CD8-positive, alpha-beta memory T cell (primary cell): Measurements from ENCODE around the gene RANBP6. TPM values are rescaled to one million over a fixed set of nuclear protein-coding genes. Genes with fewer than 3 reads are reported as not detected.

ENCODE experiments used
- CTCF ChIA-PET: fragments of 350-600 bp; sonication (Branson Sonifier 250); formaldehyde crosslinking; loops from one replicate; lab custom pipeline; 2021; ENCODE audit warnings: antibody characterized with exemption; lab: Charles Lee
- POLR2A ChIA-PET: fragments of 350-600 bp; sonication (Branson Sonifier 250); formaldehyde crosslinking; loops from one replicate; lab custom pipeline; 2021; ENCODE audit warnings: antibody characterized with exemption; lab: Charles Lee
- DNase-seq, 5 donors: peaks; one replicate each; pipeline versions ENCODE4 v3.0.0 to v3.0.0-alpha.2; 2020 to 2022; ENCODE audit warnings: mixed read lengths in 1 of 5
- H3K27ac ChIP-seq: one replicate; pipeline ENCODE4 v1.7.0; 2013; ENCODE audit warnings: low read depth, mild to moderate bottlenecking, low read length, moderate library complexity
- H3K27me3 ChIP-seq: 2 replicates; pipeline ENCODE4 v1.7.0; 2013; ENCODE audit warnings: low read length, mild to moderate bottlenecking; ENCODE audit not compliant: insufficient read depth, poor library complexity, severe bottlenecking
- H3K36me3 ChIP-seq: 2 replicates; pipeline ENCODE4 v1.7.0; 2013; ENCODE audit warnings: mild to moderate bottlenecking, low read length, moderate library complexity; ENCODE audit not compliant: insufficient read depth
- H3K4me1 ChIP-seq: 2 replicates; pipeline ENCODE4 v1.7.0; 2013; ENCODE audit warnings: mild to moderate bottlenecking, low read length, moderate library complexity; ENCODE audit not compliant: insufficient read depth
- H3K4me3 ChIP-seq: 2 replicates; pipeline ENCODE4 v1.7.0; 2013; ENCODE audit warnings: mild to moderate bottlenecking, low read length
- H3K9me3 ChIP-seq: 2 replicates; pipeline ENCODE4 v1.7.0; 2013; ENCODE audit warnings: mild to moderate bottlenecking, low read length
- H3K27ac Mint-ChIP-seq, 8 donors: one replicate each; pipeline ENCODE4 v1.8.0; 2020 to 2021; ENCODE audit warnings: mixed read lengths in 8 of 8, mild to moderate bottlenecking in 6 of 8, inconsistent platforms in 3 of 8, moderate library complexity in 3 of 8
- H3K27me3 Mint-ChIP-seq, 2 donors: one replicate each; pipeline ENCODE4 v1.8.0; 2020 to 2021; ENCODE audit warnings: mixed read lengths in 2 of 2, mild to moderate bottlenecking in 1 of 2, moderate library complexity in 1 of 2
- H3K36me3 Mint-ChIP-seq, 3 donors: one replicate each; pipeline ENCODE4 v1.8.0; 2020 to 2021; ENCODE audit warnings: mixed read lengths in 3 of 3, inconsistent platforms in 1 of 3, mild to moderate bottlenecking in 1 of 3
- H3K4me1 Mint-ChIP-seq, 3 donors: one replicate each; pipeline ENCODE4 v1.8.0; 2020 to 2021; ENCODE audit warnings: mixed read lengths in 3 of 3, inconsistent platforms in 1 of 3, mild to moderate bottlenecking in 1 of 3
- H3K4me3 Mint-ChIP-seq, 7 donors: one replicate each; pipeline ENCODE4 v1.8.0; 2020 to 2021; ENCODE audit warnings: mixed read lengths in 7 of 7, mild to moderate bottlenecking in 6 of 7, moderate library complexity in 4 of 7, inconsistent platforms in 2 of 7
- H3K9me3 Mint-ChIP-seq, 5 donors: one replicate each; pipeline ENCODE4 v1.8.0; 2020 to 2022; ENCODE audit warnings: mixed read lengths in 5 of 5, mild to moderate bottlenecking in 3 of 5, moderate library complexity in 2 of 5, inconsistent platforms in 1 of 5
- polyA plus RNA-seq: library from polyadenylated mRNA; unstranded; fragments of 300-500 nt; fragmentation: Illumina TruSeq; gene quantifications from one replicate; pipeline ENCODE4 v1.2.3, GENCODE V29; 2021
- total RNA-seq, 2 experiments: library from RNA; stranded (reverse); gene quantifications; one replicate each; pipeline ENCODE4 v1.2.3, GENCODE V29; 2021

RANBP6 gene
- total and polyA plus RNA-seq, 3 experiments from 2014 or later, result 17.5 to 21.0 (median 19.7) TPM

GRCh38 chr9:6006749-6007057 is 8.7 kb downstream of the RANBP6 start:
- peaks cover 1 to 29% (median 7%) of the 10 kb centered on the region in 3 donors for H3K36me3 Mint-ChIP-seq
- Histone ChIP-seq H3K4me3 (peak overlapping the region; percentile 88), H3K36me3 (no peaks in the 10 kb centered on the region), H3K27me3 (no peaks in the 10 kb centered on the region), H3K9me3 (no peaks in the 10 kb centered on the region), H3K27ac (peak overlapping the region; percentile 81), H3K4me1 (peaks cover 33% of the 10 kb centered on the region)
- peak overlapping the region; percentile 86 to 99 (median 96) for H3K27ac Mint-ChIP-seq
- H3K4me1 Mint-ChIP-seq, result peaks cover 44 to 72% (median 60%) of the 10 kb centered on the region in 3 donors
- no peak for DNase-seq
- ChIA-PET POLR2A (interaction anchor here (1.2 to 2.6 kb wide), 3 partner anchors 9 to 751 kb away, joined by 6 to 10 read pairs (median 9); partner anchors contain the start of genes KDM4C and RANBP6), CTCF (interaction anchor here (1.4 to 4.2 kb wide), 2 partner anchors 17 to 39 kb away, joined by 3 to 15 read pairs; no protein-coding TSS in a partner anchor)
- peaks cover 0 to 2% of the 10 kb centered on the region in 2 donors for H3K27me3 Mint-ChIP-seq
- H3K4me3 Mint-ChIP-seq, result peak overlapping the region; percentile 94 to 99 (median 97)
- peaks cover 0 to 1% (median 0%) of the 10 kb centered on the region in 5 donors for H3K9me3 Mint-ChIP-seq

GRCh38 chr9:6000955-6001354 is 14.5 kb downstream of the RANBP6 start:
- H3K27me3 Mint-ChIP-seq, result no peaks in the 10 kb centered on the region
- peak overlapping the region in 1 of 7 donors; percentile 5 for H3K4me3 Mint-ChIP-seq
- H3K4me1 Mint-ChIP-seq, result peaks cover 56 to 82% (median 70%) of the 10 kb centered on the region in 3 donors
- H3K36me3 Mint-ChIP-seq, result peaks cover 0 to 18% (median 6%) of the 10 kb centered on the region in 3 donors
- CTCF ChIA-PET, result interaction anchor here (1.6 kb wide), 1 partner anchor 11 kb away, joined by 5 read pairs; no protein-coding TSS in a partner anchor
- POLR2A ChIA-PET, result no interaction called here
- Histone ChIP-seq H3K36me3 (no peaks in the 10 kb centered on the region), H3K9me3 (no peaks in the 10 kb centered on the region), H3K4me1 (peaks cover 41% of the 10 kb centered on the region), H3K27me3 (no peaks in the 10 kb centered on the region), H3K27ac (no peak overlapping the region), H3K4me3 (no peak overlapping the region)
- no peak for DNase-seq
- H3K27ac Mint-ChIP-seq, result peak overlapping the region in 3 of 8 donors; percentile 13 to 47 (median 14)
- no peaks in the 10 kb centered on the region for H3K9me3 Mint-ChIP-seq

GRCh38 chr9:5999443-6000101 is 15.9 kb downstream of the RANBP6 start:
- H3K4me3 ChIP-seq, result no peak overlapping the region
- POLR2A ChIA-PET, result interaction anchor here (0.6 to 1.1 kb wide), 2 partner anchors 9 to 372 kb away, joined by 4 read pairs; a partner anchor contains a TSS
- H3K27ac ChIP-seq, result no peak overlapping the region
- H3K4me1 ChIP-seq, result peaks cover 35% of the 10 kb centered on the region
- no peaks in the 10 kb centered on the region for H3K9me3 ChIP-seq
- no peak for DNase-seq
- H3K9me3 Mint-ChIP-seq, result no peaks in the 10 kb centered on the region
- H3K27me3 ChIP-seq, result no peaks in the 10 kb centered on the region
- peak overlapping the region in 1 of 8 donors; percentile 25 for H3K27ac Mint-ChIP-seq
- peaks cover 0 to 15% (median 10%) of the 10 kb centered on the region in 3 donors for H3K36me3 Mint-ChIP-seq
- peaks cover 63 to 81% (median 77%) of the 10 kb centered on the region in 3 donors for H3K4me1 Mint-ChIP-seq
- no peak overlapping the region for H3K4me3 Mint-ChIP-seq
- H3K36me3 ChIP-seq, result no peaks in the 10 kb centered on the region
- CTCF ChIA-PET, result no interaction called here
- no peaks in the 10 kb centered on the region for H3K27me3 Mint-ChIP-seq

GRCh38 chr9:5994493-5994892 is 20.9 kb downstream of the RANBP6 start:
- no peak for DNase-seq
- H3K36me3 ChIP-seq, result no peaks in the 10 kb centered on the region
- peak overlapping the region in 3 of 8 donors; percentile 1 to 59 (median 41) for H3K27ac Mint-ChIP-seq
- H3K36me3 Mint-ChIP-seq, result peaks cover 0 to 11% (median 8%) of the 10 kb centered on the region in 3 donors
- POLR2A ChIA-PET, result no interaction called here
- H3K4me3 ChIP-seq, result no peak overlapping the region
- H3K27ac ChIP-seq, result no peak overlapping the region
- peaks cover 20% of the 10 kb centered on the region for H3K4me1 ChIP-seq
- no peaks in the 10 kb centered on the region for H3K27me3 Mint-ChIP-seq
- no peaks in the 10 kb centered on the region for H3K27me3 ChIP-seq
- no peaks in the 10 kb centered on the region for H3K9me3 Mint-ChIP-seq
- H3K4me1 Mint-ChIP-seq, result peaks cover 54 to 73% (median 70%) of the 10 kb centered on the region in 3 donors
- H3K9me3 ChIP-seq, result no peaks in the 10 kb centered on the region
- CTCF ChIA-PET, result interaction anchor here (0.8 kb wide), 1 partner anchor 108 kb away, joined by 3 read pairs; no protein-coding TSS in a partner anchor
- no peak overlapping the region for H3K4me3 Mint-ChIP-seq

- Mint-ChIP-seq H3K27me3 (no peaks in the 10 kb centered on the region), H3K36me3 (peaks cover 10 to 52% (median 24%) of the 10 kb centered on the region in 3 donors), H3K27ac (peak overlapping the region in 1 of 8 donors; percentile 66), H3K4me1 (peaks cover 22 to 48% (median 46%) of the 10 kb centered on the region in 3 donors), H3K4me3 (no peak overlapping the region), H3K9me3 (no peaks in the 10 kb centered on the region)
- H3K4me1 ChIP-seq, result no peaks in the 10 kb centered on the region
- H3K27me3 ChIP-seq, result no peaks in the 10 kb centered on the region
- H3K4me3 ChIP-seq, result no peak overlapping the region
- no peaks in the 10 kb centered on the region for H3K36me3 ChIP-seq
- no peak for DNase-seq
- H3K9me3 ChIP-seq, result no peaks in the 10 kb centered on the region
- ChIA-PET POLR2A (no interaction called here), CTCF (interaction anchor here (1.0 kb wide), 1 partner anchor 548 kb away, joined by 3 read pairs; no protein-coding TSS in a partner anchor)
- H3K27ac ChIP-seq, result no peak overlapping the region
Observed at GRCh38 chr9:5988265-5988664, 27.2 kb downstream of the RANBP6 start.

GRCh38 chr9:5983042-5983441 is 32.4 kb downstream of the RANBP6 start:
- peak overlapping the region in 1 of 8 donors; percentile 44 for H3K27ac Mint-ChIP-seq
- ChIA-PET CTCF (no interaction called here), POLR2A (no interaction called here)
- Histone ChIP-seq H3K36me3 (peaks cover 5% of the 10 kb centered on the region), H3K27ac (no peak overlapping the region), H3K4me1 (no peaks in the 10 kb centered on the region), H3K9me3 (no peaks in the 10 kb centered on the region), H3K4me3 (no peak overlapping the region), H3K27me3 (no peaks in the 10 kb centered on the region)
- H3K36me3 Mint-ChIP-seq, result peaks cover 7 to 73% (median 18%) of the 10 kb centered on the region in 3 donors
- H3K9me3 Mint-ChIP-seq, result no peaks in the 10 kb centered on the region
- H3K4me1 Mint-ChIP-seq, result peaks cover 20 to 42% (median 37%) of the 10 kb centered on the region in 3 donors
- no peak for DNase-seq
- no peaks in the 10 kb centered on the region for H3K27me3 Mint-ChIP-seq
- H3K4me3 Mint-ChIP-seq, result no peak overlapping the region

- H3K9me3 Mint-ChIP-seq, result no peaks in the 10 kb centered on the region
Observed at GRCh38 chr9:5982317-5982716, 33.1 kb downstream of the RANBP6 start.

GRCh38 chr9:5978523-5978922 is 36.9 kb downstream of the RANBP6 start:
- H3K36me3 Mint-ChIP-seq, result peaks cover 15 to 68% (median 15%) of the 10 kb centered on the region in 3 donors
- Histone ChIP-seq H3K27me3 (no peaks in the 10 kb centered on the region), H3K36me3 (peaks cover 5% of the 10 kb centered on the region), H3K4me3 (no peak overlapping the region), H3K4me1 (no peaks in the 10 kb centered on the region), H3K9me3 (no peaks in the 10 kb centered on the region), H3K27ac (no peak overlapping the region)
- CTCF ChIA-PET, result no interaction called here
- DNase-seq, result no peak
- H3K4me1 Mint-ChIP-seq, result peaks cover 33 to 50% (median 42%) of the 10 kb centered on the region in 3 donors
- POLR2A ChIA-PET, result no interaction called here
- peak overlapping the region in 3 of 8 donors; percentile 63 to 76 (median 64) for H3K27ac Mint-ChIP-seq
- peaks cover 0 to 4% (median 0%) of the 10 kb centered on the region in 5 donors for H3K9me3 Mint-ChIP-seq
- H3K27me3 Mint-ChIP-seq, result no peaks in the 10 kb centered on the region
- H3K4me3 Mint-ChIP-seq, result no peak overlapping the region

More at GRCh38 chr9:5982317-5982716, 33.1 kb downstream of the RANBP6 start:
- Mint-ChIP-seq H3K36me3 (peaks cover 3 to 68% (median 17%) of the 10 kb centered on the region in 3 donors), H3K4me3 (no peak overlapping the region), H3K27me3 (no peaks in the 10 kb centered on the region), H3K27ac (peak overlapping the region in 2 of 8 donors; percentile 40 to 89), H3K4me1 (peaks cover 20 to 45% (median 37%) of the 10 kb centered on the region in 3 donors)
- Histone ChIP-seq H3K9me3 (no peaks in the 10 kb centered on the region), H3K4me1 (no peaks in the 10 kb centered on the region), H3K27ac (no peak overlapping the region), H3K4me3 (no peak overlapping the region), H3K27me3 (no peaks in the 10 kb centered on the region), H3K36me3 (peaks cover 5% of the 10 kb centered on the region)
- POLR2A ChIA-PET, result no interaction called here
- DNase-seq, result no peak
- CTCF ChIA-PET, result no interaction called here
